ENCODE results near the gene NPAS2.

NPAS2 gene

DNA sequence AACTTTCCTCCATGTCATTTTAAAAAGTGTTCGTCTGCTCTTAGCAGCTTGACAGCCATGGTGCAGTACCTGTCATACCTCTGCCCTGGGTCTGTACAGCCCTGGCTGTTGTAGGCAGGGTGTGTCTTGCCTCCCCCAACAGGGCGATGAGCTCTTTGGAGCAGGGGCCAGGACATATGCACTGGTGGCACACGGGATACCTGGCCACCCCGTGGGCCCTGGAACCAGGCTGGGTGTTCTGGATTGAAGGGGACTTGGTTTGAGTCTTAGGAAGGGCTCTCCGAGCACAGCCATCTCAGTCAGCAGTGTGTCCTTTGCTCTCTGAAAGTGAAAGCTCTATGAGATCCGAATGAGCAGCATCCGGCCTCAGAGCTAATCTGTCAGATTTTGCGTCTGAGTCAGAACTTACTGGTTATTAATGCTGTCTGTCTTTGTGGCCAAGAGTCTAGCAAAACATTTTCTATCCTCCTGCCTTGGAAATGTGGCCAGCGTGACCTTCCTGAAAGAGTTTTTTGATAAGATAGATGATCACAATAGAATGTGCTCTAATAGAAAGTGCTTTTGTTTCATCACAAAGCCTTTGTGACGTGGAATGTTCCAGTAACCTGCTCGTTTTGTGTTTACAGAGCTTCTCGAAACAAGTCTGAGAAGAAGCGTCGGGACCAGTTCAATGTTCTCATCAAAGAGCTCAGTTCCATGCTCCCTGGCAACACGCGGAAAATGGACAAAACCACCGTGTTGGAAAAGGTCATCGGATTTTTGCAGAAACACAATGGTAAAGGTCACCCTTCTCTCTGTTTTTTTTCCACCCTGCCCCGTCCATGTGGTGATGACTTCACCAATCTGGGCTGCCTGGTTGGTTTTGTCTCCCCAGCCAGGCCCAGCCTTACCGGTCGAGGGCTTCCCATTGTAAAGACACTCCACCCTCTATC lies 104.8 kb downstream of the NPAS2 start:
- TF ChIP-seq, protein P1, sequence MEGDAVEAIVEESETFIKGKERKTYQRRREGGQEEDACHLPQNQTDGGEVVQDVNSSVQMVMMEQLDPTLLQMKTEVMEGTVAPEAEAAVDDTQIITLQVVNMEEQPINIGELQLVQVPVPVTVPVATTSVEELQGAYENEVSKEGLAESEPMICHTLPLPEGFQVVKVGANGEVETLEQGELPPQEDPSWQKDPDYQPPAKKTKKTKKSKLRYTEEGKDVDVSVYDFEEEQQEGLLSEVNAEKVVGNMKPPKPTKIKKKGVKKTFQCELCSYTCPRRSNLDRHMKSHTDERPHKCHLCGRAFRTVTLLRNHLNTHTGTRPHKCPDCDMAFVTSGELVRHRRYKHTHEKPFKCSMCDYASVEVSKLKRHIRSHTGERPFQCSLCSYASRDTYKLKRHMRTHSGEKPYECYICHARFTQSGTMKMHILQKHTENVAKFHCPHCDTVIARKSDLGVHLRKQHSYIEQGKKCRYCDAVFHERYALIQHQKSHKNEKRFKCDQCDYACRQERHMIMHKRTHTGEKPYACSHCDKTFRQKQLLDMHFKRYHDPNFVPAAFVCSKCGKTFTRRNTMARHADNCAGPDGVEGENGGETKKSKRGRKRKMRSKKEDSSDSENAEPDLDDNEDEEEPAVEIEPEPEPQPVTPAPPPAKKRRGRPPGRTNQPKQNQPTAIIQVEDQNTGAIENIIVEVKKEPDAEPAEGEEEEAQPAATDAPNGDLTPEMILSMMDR (IDR thresholded peaks at IDR 0.05) = no peak

DNA sequence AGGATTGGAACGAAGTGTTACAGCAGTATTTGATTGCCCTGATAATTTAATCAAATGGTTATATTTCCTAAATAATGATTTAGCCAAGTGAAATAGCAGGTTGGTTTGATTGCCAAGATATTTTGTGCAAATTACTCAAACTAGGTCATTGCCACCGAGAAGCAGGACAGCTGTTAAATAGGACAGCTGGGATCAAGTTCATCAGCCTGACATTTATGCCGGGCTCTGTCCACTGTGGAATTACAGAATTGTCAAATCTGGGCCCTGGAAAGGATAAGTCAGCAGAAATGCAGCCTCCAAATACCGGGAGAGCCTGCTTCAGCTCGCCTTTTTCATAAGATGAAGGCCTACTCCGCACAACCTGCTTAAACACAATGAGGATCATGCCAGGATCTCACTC lies 108.3 kb downstream of the NPAS2 start:
- TF ChIP-seq, protein P1 (IDR thresholded peaks at IDR 0.05) = no peak

DNA sequence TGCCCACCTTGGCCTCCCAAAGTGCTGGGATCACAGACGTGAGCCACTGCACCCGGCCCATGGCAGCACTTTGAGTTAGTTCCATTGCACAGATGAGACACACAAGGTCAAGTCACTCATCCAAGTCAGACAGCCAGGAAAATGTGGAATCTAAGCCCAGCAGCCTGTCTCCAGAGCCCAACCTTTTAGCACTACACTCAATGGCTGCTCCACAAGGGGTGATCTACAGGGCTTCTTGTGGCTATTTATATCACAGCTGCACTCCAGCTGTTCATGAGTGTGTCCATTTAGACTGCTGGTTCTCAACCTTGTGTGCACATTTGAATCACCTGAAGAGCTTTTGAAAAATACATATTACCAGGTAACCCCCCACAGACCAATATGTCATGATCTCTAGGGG lies 109.2 kb downstream of the NPAS2 start:
- TF ChIP-seq, protein P1 (IDR thresholded peaks at IDR 0.05) = no peak

DNA sequence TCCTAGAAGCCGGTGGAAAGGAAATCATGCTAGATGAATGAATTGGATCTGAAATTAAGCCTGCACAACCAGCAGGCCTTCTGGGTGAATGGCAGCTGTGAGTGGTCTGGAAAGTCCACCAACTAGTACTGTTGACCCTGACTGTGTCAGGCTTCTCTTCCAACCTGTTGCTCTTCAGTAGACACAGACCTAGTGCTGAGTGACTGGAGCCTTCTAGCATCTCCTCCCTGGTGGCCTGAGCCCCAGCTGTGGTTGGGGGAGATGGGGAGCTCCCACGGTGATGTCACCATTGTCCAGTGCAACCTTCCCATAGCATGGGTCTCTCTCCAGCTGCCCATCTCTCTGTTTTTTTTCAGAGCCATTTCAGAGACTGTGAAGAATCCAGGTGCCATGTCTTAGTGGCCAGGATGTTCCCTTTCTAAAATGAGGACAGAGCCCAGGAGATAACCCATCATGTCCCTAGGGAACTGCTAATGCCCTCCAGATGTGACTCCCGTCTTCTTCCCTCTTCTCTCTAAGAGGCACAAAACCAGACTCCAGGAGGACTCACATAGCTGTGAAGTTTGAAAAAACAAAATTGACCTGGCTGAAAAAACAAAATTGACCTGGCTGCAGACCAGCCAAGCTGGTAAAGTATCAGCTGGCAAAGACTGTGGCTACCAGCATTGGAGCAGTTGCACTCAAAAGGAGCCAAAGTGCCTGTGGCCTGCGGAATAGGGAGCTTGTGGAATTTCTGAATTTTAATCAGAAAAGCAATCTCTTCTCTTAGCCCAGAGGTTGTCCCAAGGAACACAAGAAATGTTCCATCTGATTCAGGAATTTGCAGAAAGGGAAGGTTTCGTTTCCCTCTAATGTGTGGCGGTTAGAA lies 114.8 kb downstream of the NPAS2 start:
- TF ChIP-seq, protein P1 (IDR thresholded peaks at IDR 0.05) = no peak

DNA sequence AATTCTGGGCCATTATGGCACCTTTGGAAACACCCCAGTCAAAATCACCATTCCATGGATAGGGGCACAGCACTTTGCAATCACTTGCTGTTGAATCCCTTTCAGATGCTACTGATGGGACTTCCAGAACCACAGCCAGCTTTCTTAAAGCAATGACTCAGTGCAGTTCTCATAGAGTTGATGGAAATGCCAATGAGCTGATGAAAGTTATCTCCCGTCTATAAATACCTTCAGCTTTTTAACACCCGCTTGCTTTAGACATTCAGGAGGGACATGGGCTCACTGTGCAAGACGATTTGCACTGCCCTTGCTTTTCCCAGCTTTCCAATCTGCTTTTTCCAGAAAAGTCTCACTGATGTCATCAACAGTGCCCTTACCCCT lies 115.4 kb downstream of the NPAS2 start:
- TF ChIP-seq, protein P1 (IDR thresholded peaks at IDR 0.05) = no peak

DNA sequence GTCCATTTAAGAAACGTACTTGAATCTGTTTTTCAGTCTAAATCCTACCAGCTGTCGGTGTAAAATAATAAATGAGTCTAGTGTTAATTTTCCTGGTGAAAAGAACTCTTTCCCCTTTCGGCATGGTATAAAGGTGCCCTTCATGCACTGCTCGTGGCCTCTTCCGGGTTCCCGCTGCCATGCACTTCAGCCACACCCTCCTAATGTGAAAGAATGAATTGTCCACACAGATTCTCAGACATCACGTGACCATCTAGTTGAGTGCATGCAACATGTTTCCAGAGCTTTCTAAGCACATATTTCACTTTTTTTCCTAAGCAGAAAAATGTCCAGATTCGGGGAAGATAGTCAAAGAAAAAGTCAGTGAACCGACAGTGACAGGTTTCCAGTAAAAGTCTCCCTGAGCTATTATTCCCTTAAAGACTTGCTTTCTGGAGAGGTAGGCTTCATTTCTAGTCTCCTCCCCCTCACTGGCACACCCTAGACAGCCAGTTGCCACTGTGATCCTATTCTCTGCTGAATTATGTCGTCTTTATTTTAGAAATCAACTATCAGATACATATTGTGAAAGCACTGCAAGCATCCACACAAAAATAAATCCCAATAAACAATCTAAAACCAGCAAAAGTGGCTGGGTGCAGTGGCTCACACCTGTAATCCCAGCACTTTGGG lies 116.3 kb downstream of the NPAS2 start:
- TF ChIP-seq, protein P1 (IDR thresholded peaks at IDR 0.05) = no peak

DNA sequence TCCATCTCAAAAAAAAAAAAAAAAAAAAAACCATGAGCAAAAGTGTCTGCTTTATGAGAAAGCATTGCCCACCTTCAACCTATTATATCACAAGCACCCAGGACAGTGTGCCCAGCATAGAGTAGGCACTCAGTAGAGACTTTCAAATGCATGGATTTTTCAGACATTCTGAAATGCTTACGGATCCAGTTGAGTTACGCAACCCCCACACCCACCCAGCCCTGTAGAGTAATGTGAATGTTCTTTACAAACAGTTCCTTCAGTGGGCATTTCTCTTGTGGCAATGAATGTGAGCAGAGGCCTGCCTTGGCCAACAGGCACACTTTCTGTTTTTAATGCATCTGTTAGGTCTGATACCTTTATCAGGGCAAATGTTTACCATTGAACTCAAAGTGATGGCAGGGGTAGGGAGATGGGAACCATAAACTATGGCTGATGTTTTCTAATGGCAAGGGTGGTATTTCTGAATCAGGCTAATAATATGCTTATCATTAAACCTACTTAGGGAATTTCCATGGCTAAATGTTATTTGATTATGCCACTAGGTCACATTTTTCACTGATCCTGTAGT lies 117.1 kb downstream of the NPAS2 start:
- TF ChIP-seq, protein P1 (IDR thresholded peaks at IDR 0.05) = no peak
